ENCODE measurements around the gene IDUA.

GRCh38 chr4:971666-972500 lies 15.0 kb upstream of the IDUA start:
- TF ChIP-seq EZH2phosphoT487 (IDR thresholded peaks at IDR 0.05; ENCODE audit: insufficient read depth, low read depth): no peak
- TF ChIP-seq EZH2 (IDR thresholded peaks at IDR 0.05; ENCODE audit: insufficient read depth, poor library complexity, severe bottlenecking): no peak
